Measurements from ENCODE around the gene SRSF8.

SRSF8 gene

DNA sequence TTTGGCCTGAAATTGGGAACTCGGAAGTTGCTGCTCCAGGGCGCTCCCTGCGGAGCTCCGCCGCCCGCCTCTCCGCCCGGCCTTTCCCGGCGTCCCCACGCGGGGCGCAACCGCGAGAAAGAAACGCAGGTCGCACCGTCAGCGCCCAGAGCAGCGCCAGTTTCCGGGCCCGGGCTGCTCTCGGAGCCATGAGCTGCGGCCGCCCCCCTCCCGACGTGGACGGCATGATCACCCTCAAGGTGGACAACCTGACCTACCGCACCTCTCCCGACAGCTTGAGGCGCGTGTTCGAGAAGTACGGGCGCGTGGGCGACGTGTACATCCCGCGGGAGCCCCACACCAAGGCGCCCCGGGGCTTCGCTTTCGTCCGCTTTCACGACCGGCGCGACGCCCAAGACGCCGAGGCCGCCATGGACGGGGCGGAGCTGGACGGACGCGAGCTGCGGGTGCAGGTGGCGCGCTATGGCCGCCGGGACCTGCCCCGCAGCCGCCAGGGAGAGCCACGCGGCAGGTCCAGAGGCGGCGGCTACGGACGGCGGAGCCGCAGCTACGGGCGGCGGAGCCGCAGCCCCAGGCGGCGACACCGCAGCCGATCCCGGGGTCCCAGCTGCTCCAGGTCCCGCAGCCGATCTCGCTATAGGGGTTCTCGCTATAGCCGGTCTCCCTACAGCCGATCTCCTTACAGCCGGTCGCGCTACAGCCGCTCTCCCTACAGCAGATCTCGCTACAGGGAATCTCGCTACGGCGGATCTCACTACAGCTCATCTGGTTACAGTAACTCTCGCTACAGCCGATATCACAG, 521 bp downstream of the SRSF8 start:
- peak overlapping the region; percentile 89 to 99 (median 97) for H3K27ac ChIP-seq

GRCh38 chr11:95067841-95068219, 1.1 kb downstream of the SRSF8 start:
- H3K27ac ChIP-seq = peak overlapping the region; percentile 89 to 99 (median 97)
- H3K4me3 ChIP-seq = peak overlapping the region; percentile 59 to 95 (median 83)

More for the DNA sequence above, 521 bp downstream of the SRSF8 start:
- H3K4me3 ChIP-seq = peak overlapping the region; percentile 59 to 95 (median 83)

DNA sequence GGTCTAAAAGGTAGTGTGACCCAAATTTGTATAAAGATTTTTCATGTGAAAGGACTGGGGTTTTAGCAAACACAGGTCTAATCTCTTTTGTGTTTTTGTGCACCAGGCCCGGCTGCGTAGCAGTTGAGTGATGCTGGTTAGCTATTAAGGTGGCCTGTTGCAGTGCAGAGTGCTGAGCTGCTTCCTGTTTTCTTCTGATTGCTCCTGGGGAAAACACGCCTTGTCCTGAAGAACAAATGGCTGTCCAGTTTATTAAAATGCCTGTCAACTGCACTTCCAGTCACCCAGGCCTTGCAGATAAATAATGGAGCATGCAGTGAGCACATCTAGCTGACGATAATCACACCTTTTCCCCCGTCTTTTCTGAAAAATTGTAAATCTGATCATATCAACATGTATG, 1.8 kb downstream of the SRSF8 start:
- peak overlapping the region; percentile 59 to 95 (median 83) for H3K4me3 ChIP-seq

DNA sequence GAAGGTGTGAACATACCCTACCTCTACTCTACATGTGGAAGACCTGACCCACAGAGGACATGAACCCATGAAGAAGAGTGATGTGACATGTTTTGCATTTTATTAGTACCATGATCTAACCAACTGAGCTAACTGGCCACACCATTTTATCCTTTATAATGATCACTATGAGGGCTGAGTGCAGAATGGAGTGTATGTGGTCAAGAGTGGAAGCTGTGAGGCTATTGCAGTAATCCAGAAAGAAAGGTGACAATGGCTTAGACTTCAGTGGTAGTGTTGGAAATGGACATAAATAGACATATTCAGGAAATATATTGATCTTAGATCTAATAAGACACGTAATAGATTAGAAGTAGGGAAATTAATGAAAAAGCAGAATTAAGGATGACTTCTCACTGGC, 3.8 kb downstream of the SRSF8 start:
- Histone ChIP-seq H3K4me3 (no peak overlapping the region), H3K27ac (no peak overlapping the region)

More for the DNA sequence above, 1.8 kb downstream of the SRSF8 start:
- H3K27ac ChIP-seq = peak overlapping the region in 19 of 21 experiments; percentile 89 to 99 (median 97)

DNA sequence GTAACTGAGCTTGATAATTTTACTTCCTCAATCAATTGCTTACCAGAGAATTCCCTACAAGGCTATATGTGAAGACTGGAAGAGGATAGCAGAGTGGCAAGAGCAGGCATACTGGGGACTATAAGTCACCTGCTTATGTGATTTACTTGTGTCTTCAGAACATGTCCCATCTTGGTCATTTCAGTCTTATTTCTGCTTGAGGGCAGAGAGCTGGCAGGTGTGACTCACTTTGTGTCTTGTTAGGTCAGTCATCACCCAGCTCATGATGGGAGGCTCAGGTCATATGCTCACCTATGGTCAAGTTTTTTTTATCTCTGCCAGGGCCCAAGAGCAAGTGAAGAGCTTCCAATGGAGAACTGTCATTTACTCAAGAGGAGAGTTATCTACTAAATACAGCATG, 6.2 kb downstream of the SRSF8 start:
- no peak overlapping the region for H3K4me3 ChIP-seq
- H3K27ac ChIP-seq = peak overlapping the region in 1 of 21 experiments; percentile 32

DNA sequence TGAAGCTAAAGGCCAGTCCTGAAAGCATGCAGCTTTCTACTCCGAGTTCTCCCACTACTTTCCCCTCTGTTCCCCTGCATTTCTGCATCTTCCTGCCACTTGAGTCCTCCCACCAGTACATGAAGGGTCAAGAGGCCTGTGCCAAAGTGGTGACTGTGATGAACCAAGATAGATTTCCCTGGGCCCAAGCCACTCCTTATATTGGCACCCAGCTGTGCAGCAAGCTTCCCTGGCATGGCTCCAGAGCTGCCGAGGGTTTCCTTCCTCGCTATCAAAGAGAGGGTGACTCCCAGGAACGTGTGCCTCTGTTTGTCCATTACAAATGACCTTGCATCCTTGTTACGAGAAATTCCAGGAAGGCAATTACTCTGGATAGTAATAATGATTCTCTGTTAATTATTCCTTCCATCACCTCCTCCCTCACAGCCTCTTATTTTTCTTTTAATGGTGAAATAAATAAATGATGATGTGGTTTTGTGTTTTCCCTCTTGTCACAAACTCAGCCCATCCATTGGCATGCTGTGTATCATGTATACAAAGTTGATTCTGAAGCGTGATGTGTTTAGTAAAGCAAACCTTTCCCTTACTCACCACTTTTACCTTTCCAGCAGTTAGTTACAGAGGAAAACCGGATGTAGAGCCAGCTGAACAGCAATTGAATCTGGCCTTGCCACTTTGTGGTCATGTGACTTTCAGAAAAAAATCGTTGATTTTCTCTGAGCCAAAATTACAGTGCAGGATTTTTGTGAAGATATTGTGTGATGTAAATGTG, 8.3 kb downstream of the SRSF8 start:
- Histone ChIP-seq H3K27ac (peak overlapping the region in 4 of 21 experiments; percentile 1 to 54 (median 38)), H3K4me3 (no peak overlapping the region)

DNA sequence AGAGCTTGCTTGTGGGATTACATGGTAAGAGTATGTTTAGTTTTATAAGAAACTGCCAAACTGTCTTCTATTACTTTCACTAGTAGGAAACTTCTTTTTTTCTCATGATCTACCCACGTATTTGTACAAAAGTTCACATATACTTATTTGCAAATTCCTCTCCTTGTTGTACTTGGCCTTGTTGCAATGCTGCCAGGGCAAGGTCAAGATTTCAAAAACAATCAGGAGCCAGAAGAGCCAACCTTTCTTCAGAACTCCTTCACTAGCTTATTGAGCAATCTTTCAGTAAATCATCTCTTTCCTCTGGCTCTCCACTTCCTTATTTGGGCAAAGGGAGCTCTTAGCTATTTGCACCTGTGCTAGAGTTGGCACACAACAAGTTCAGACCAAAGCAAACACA, 9.7 kb downstream of the SRSF8 start:
- Histone ChIP-seq H3K27ac (no peak overlapping the region), H3K4me3 (no peak overlapping the region)

GRCh38 chr11:95076981-95077380, 10.3 kb downstream of the SRSF8 start:
- Histone ChIP-seq H3K4me3 (no peak overlapping the region), H3K27ac (no peak overlapping the region)

DNA sequence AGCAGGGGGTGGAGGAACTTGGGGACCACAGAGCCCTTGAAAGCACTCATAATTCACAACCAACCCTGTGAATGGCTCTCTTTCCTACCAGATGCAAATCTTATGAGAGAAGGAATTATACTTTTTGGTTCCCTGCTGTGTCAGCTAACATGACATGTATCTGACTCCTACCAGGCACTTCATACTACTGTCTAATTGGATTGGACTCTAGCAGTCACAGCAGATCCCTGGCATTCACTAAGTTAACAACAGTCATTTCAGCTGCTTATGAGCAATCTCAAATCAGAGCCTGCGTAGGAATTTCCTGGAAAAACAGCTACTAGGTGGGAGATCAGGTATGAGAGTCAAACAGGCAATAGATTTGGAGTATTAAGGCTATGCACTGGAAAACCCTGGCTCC, 11.8 kb downstream of the SRSF8 start:
- Histone ChIP-seq H3K4me3 (no peak overlapping the region), H3K27ac (no peak overlapping the region)

DNA sequence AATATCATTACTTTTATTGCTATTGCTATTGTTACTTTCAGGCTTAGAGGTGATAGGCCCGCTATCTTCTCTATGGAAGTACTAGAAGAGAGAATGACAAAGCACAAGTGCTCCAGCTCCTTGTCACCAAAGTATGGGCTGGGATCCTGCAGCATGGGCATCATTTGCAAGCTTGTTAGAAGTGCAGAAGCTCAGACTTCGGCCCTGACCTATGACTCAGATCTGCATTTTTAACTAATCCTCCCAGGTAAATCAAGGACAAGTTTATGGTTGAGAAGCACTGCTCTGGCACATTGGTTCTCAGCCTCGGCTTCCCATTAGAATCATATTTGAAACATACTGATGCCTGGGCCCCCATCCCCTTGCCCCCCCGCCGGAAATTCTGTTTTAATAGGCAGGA, 14.3 kb downstream of the SRSF8 start:
- H3K4me3 ChIP-seq = no peak overlapping the region

GRCh38 chr11:95081412-95081811, 14.7 kb downstream of the SRSF8 start:
- H3K27ac ChIP-seq = peak overlapping the region in 2 of 21 experiments; percentile 22 to 35
- no peak overlapping the region for H3K4me3 ChIP-seq

More for the DNA sequence above, 14.3 kb downstream of the SRSF8 start:
- peak overlapping the region in 1 of 21 experiments; percentile 22 for H3K27ac ChIP-seq

GRCh38 chr11:95082576-95083001, 15.9 kb downstream of the SRSF8 start:
- H3K27ac ChIP-seq = no peak overlapping the region
- no peak overlapping the region for H3K4me3 ChIP-seq

GRCh38 chr11:95084509-95084908, 17.8 kb downstream of the SRSF8 start:
- no peak overlapping the region for H3K27ac ChIP-seq
- no peak overlapping the region for H3K4me3 ChIP-seq

DNA sequence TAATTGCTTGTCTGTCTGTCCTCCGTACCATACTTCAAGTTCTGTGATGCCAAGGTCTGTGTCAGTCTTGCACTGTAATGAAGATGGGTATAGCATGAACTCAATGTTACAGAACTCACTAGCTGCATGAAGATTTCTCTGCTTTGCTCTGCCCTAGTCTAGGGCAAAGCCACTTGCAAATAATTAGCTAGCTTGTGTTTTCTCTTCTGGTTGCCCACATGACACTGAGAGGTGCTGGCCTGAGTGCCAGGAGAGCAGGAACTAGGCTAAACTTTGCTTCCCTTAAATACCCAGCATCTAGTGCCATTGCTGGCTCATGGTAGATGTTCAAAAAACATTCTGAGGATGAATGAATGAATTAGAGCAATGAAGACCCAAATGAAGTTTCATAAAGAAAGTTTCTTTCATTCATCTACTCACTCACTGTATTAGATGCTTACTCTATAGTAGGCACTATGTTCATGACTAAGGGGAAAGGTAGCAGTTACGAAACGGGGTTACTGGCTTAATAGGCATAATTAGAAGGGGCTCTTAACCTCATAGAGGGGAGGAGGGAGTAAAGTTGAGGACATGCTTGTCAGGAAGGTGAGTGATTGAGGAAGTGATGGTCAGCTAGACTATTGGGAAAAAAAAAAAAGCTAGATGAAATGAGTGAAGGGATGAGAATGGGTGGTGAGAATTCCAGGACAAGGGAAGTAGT, 18.5 kb downstream of the SRSF8 start:
- no peak overlapping the region for H3K27ac ChIP-seq

DNA sequence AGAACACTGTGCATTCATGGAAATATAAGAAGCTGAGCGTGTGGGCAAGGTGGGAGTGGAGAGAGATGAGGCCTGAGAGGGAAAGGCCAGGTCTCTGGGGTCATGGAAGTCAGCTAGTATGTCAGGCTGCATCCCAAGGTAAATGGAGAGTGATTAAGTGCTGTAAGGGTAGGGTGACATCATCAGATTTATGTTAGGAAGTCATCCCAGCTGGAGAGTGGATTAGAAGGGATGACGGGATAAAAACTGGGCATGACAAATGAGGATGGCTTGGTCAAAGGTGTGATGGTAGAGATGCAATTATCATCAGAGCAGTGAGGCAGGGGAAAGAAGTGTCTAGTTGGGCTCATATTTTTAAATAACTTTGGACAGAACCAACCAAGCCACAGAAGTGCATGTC, 19.4 kb downstream of the SRSF8 start:
- H3K27ac ChIP-seq = no peak overlapping the region

More for the DNA sequence above, 18.5 kb downstream of the SRSF8 start:
- no peak overlapping the region for H3K4me3 ChIP-seq

DNA sequence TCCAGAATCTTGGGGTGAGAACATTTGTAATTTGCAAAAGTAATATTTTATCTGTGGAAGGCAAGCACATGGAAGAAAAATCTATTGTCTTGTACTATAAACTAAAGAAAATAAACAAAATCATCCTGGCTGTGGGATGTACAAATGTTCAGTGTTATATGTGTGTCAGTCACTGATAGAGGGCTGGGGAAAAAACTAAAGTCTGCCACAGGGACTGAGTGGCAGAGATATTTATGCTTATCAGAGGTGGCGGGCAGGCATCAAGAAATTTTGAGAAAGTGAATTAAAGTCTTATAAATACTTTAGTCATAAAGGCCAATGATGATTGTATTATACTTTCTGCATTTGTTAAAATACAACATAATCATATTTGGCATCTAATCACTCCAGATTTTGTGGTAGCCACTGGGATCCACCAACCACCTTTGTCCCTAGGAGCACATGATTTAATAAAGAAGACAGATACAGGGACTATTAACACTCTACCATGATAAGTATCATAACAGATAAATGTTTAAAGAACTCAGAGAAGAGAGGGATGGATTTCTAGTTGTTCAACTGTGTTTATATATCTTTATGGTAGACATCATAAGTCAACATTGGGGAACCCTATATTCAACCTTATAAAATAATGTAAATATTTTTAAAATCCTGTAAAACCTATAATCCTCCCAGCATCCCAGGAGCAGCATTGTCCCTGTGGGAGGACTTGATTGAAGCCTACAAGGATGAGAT, 20.3 kb downstream of the SRSF8 start:
- H3K27ac ChIP-seq = no peak overlapping the region
- no peak overlapping the region for H3K4me3 ChIP-seq

More for the DNA sequence above, 19.4 kb downstream of the SRSF8 start:
- H3K4me3 ChIP-seq = no peak overlapping the region

- H3K27ac ChIP-seq = peak overlapping the region; percentile 26 to 96 (median 89)
Measured at GRCh38 chr11:95088946-95089619, 22.4 kb downstream of the SRSF8 start.

DNA sequence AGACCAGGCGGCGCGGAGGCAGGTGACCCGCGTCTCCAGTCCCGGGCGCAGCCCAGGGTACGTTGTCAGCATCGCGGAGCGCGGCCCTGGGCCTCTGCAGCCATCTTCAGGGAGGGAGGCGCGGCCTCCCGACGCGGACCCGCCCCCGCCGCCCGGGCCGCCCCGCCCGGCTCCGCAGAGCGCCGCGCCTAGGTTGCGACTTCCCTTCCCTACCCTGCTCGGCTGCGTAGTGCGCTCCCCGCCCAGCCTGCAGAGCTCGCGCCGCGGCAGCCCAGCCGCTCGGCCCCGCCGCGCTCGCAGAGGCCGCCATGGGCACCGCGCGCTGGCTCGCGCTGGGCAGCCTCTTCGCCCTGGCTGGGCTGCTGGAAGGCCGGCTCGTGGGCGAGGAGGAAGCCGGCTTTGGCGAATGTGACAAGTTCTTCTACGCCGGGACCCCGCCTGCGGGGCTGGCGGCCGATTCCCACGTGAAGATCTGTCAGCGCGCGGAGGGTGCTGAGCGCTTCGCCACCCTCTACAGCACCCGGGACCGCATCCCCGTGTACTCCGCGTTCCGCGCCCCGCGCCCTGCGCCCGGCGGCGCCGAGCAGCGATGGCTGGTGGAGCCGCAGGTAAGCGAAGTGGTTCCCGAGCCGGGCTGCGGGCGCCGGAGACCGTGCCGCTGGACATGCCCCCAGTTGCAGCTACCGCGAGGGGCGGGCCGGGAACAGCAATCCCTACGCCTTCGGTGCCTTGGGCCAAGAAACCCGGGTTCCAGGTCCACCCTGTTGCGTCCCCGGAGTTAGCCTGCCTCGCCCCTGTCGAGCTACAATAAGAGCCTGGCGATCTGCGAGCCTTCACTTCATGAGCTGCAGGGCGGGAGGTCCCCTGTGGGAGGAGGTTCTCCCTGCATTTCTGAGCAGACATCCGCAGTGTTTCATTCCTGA, 23.2 kb downstream of the SRSF8 start, which contains the start of gene ENDOD1:
TSS of gene ENDOD1 (plus strand) at position 227 of the 923 bp plus-strand sequence. CDS start at position 309, 82 bp downstream.
- H3K4me3 ChIP-seq = peak within 1 kb of the TSS; percentile 65 to 85 (median 78)
- H3K27ac ChIP-seq = peak within 1 kb of the TSS; percentile 42 to 96 (median 89)

More at GRCh38 chr11:95088946-95089619, 22.4 kb downstream of the SRSF8 start:
- H3K4me3 ChIP-seq = peak overlapping the region; percentile 65 to 85 (median 78)
